ENCODE data around the gene GUCY1A2.

- no peak for TF ChIP-seq EZH2 (IDR thresholded peaks at IDR 0.05; ENCODE audit: insufficient read depth, poor library complexity, severe bottlenecking)
- no peak for TF ChIP-seq EZH2phosphoT487 (IDR thresholded peaks at IDR 0.05; ENCODE audit: insufficient read depth, low read depth)
Observed at GRCh38 chr11:106627694-106628093, 390.6 kb downstream of the GUCY1A2 start.

All from GM23248 (cell line).